Uterus (tissue), 2 donors: ENCODE results near the gene FGF21.

Source experiments
- CTCF ChIP-seq, 4 experiments: fragments of 200-600 bp in 2 of 4; fragments of 450-650 bp in 2 of 4; sonication (generic) in 2 of 4; IDR thresholded peaks; one replicate each; pipeline ENCODE4 v1.5.1; 2016 to 2019; ENCODE audit warnings: antibody characterized with exemption in 4 of 4, mild to moderate bottlenecking in 2 of 4, moderate library complexity in 1 of 4
- POLR2A ChIP-seq, 2 donors: fragments of 450-650 bp; IDR thresholded peaks; one replicate each; pipeline ENCODE4 v1.6.1; 2016; ENCODE audit warnings: antibody characterized with exemption in 2 of 2, mild to moderate bottlenecking in 1 of 2, moderate library complexity in 1 of 2

- TF ChIP-seq CTCF (IDR thresholded peaks at IDR 0.05) (no peak), POLR2A (IDR thresholded peaks at IDR 0.05) (no peak)
These were observed 3.4 kb upstream of the FGF21 start for GRCh38 chr19:48751845-48752495.
